ENCODE results near the gene MRPL18. TPM values are rescaled to one million over a fixed set of nuclear protein-coding genes. Genes with fewer than 3 reads are reported as not detected.
"Not testable (repeated sequence)": the region's sequence is repeated elsewhere in the genome, so short reads cannot be mapped to it uniquely, and the experiment has no call there.

The MRPL18 gene
- polyA plus RNA-seq, 1 donor (not counting 4 experiments of a cell fraction or from before 2014, with no cell fraction given), result 127 TPM

GRCh38 chr6:159813781-159814180, 23.5 kb downstream of the MRPL18 start:
- TF ChIP-seq EZH2 (IDR thresholded peaks at IDR 0.05; ENCODE audit: low read length), result no peak
- no peak for TF ChIP-seq CTCF (optimal IDR thresholded peaks at IDR 0.05 in 1 of 3, IDR thresholded peaks at IDR 0.05 in 1 of 3, conservative IDR thresholded peaks at IDR 0.05 in 1 of 3; ENCODE audit: extremely low read depth in 1 of 3, insufficient read depth in 2 of 3, low read length in 3 of 3)
- no peaks in the 10 kb centered on the region for H3K36me3 ChIP-seq (ENCODE audit: control insufficient read depth in 2 of 2, extremely low read depth in 1 of 2, insufficient read depth in 2 of 2, low read length in 2 of 2)
- no peak overlapping the region for H3K4me2 ChIP-seq (ENCODE audit: control insufficient read depth, extremely low read depth, insufficient read depth, low read depth, low read length)
- no peaks in the 10 kb centered on the region for H3K4me1 ChIP-seq (ENCODE audit: control insufficient read depth, extremely low read depth, insufficient read depth, low read length)
- no peaks in the 10 kb centered on the region for H4K20me1 ChIP-seq (ENCODE audit: control insufficient read depth, extremely low read depth, insufficient read depth, low read length)
- no peak overlapping the region for H3K27ac ChIP-seq (ENCODE audit: control insufficient read depth, insufficient read depth, low read length)
- no peaks in the 10 kb centered on the region for H3K27me3 ChIP-seq (ENCODE audit: control insufficient read depth, extremely low read depth, insufficient read depth, low read length)
- no peak overlapping the region for H3K9ac ChIP-seq (ENCODE audit: control insufficient read depth, extremely low read depth, insufficient read depth, low read length)
- H2AFZ ChIP-seq (ENCODE audit: control insufficient read depth, low read length), result no peak overlapping the region
- DNase-seq (ENCODE audit: low read depth, low spot score), result no peak
- no peaks in the 10 kb centered on the region for H3K79me2 ChIP-seq (ENCODE audit: control insufficient read depth, insufficient read depth, low read length)
- dilution Hi-C loops (cut with MboI; ENCODE audit: extremely low pct_ligation_motif_present, low sequenced_read_pairs), result no loop called here
- FAIRE-seq, result no peak
- H3K9me1 ChIP-seq (ENCODE audit: control insufficient read depth, extremely low read depth, insufficient read depth, low read length), result no peaks in the 10 kb centered on the region
- no peaks in the 10 kb centered on the region for H3K9me3 ChIP-seq (ENCODE audit: control insufficient read depth, low read depth, low read length)
- H3K4me3 ChIP-seq (ENCODE audit: control insufficient read depth in 2 of 3, extremely low read depth in 1 of 3, insufficient read depth in 2 of 3, low read depth in 1 of 3, low read length in 3 of 3), result no peak overlapping the region

- Histone ChIP-seq H3K27me3 (ENCODE audit: control insufficient read depth, extremely low read depth, insufficient read depth, low read length) (no peaks in the 10 kb centered on the region), H3K4me3 (ENCODE audit: control insufficient read depth in 2 of 3, extremely low read depth in 1 of 3, insufficient read depth in 2 of 3, low read depth in 1 of 3, low read length in 3 of 3) (no peak overlapping the region), H3K4me2 (ENCODE audit: control insufficient read depth, extremely low read depth, insufficient read depth, low read depth, low read length) (no peak overlapping the region), H3K4me1 (ENCODE audit: control insufficient read depth, extremely low read depth, insufficient read depth, low read length) (no peaks in the 10 kb centered on the region), H3K36me3 (ENCODE audit: control insufficient read depth in 2 of 2, extremely low read depth in 1 of 2, insufficient read depth in 2 of 2, low read length in 2 of 2) (no peaks in the 10 kb centered on the region), H3K9me1 (ENCODE audit: control insufficient read depth, extremely low read depth, insufficient read depth, low read length) (no peaks in the 10 kb centered on the region), H3K27ac (ENCODE audit: control insufficient read depth, insufficient read depth, low read length) (no peak overlapping the region), H3K79me2 (ENCODE audit: control insufficient read depth, insufficient read depth, low read length) (no peaks in the 10 kb centered on the region), H4K20me1 (ENCODE audit: control insufficient read depth, extremely low read depth, insufficient read depth, low read length) (no peaks in the 10 kb centered on the region), H2AFZ (ENCODE audit: control insufficient read depth, low read length) (no peak overlapping the region), H3K9ac (ENCODE audit: control insufficient read depth, extremely low read depth, insufficient read depth, low read length) (no peak overlapping the region), H3K9me3 (ENCODE audit: control insufficient read depth, low read depth, low read length) (no peaks in the 10 kb centered on the region)
- dilution Hi-C loops (cut with MboI; ENCODE audit: extremely low pct_ligation_motif_present, low sequenced_read_pairs), result no loop called here
- TF ChIP-seq EZH2 (IDR thresholded peaks at IDR 0.05; ENCODE audit: low read length) (no peak), CTCF (optimal IDR thresholded peaks at IDR 0.05 in 1 of 3, IDR thresholded peaks at IDR 0.05 in 1 of 3, conservative IDR thresholded peaks at IDR 0.05 in 1 of 3; ENCODE audit: extremely low read depth in 1 of 3, insufficient read depth in 2 of 3, low read length in 3 of 3) (no peak)
- FAIRE-seq, result no peak
- no peak for DNase-seq (ENCODE audit: low read depth, low spot score)
These were observed 25.1 kb downstream of the MRPL18 start for GRCh38 chr6:159815410-159815809.

GRCh38 chr6:159816775-159817174, 26.5 kb downstream of the MRPL18 start:
- H4K20me1 ChIP-seq (ENCODE audit: control insufficient read depth, extremely low read depth, insufficient read depth, low read length); H2AFZ ChIP-seq (ENCODE audit: control insufficient read depth, low read length); H3K9me3 ChIP-seq (ENCODE audit: control insufficient read depth, low read depth, low read length); H3K4me2 ChIP-seq (ENCODE audit: control insufficient read depth, extremely low read depth, insufficient read depth, low read depth, low read length); FAIRE-seq; H3K9me1 ChIP-seq (ENCODE audit: control insufficient read depth, extremely low read depth, insufficient read depth, low read length); H3K4me1 ChIP-seq (ENCODE audit: control insufficient read depth, extremely low read depth, insufficient read depth, low read length); H3K79me2 ChIP-seq (ENCODE audit: control insufficient read depth, insufficient read depth, low read length); H3K9ac ChIP-seq (ENCODE audit: control insufficient read depth, extremely low read depth, insufficient read depth, low read length); DNase-seq (ENCODE audit: low read depth, low spot score); H3K27me3 ChIP-seq (ENCODE audit: control insufficient read depth, extremely low read depth, insufficient read depth, low read length); H3K36me3 ChIP-seq (ENCODE audit: control insufficient read depth in 2 of 2, extremely low read depth in 1 of 2, insufficient read depth in 2 of 2, low read length in 2 of 2); H3K27ac ChIP-seq (ENCODE audit: control insufficient read depth, insufficient read depth, low read length); dilution Hi-C loops (cut with MboI; ENCODE audit: extremely low pct_ligation_motif_present, low sequenced_read_pairs); H3K4me3 ChIP-seq (ENCODE audit: control insufficient read depth in 2 of 3, extremely low read depth in 1 of 3, insufficient read depth in 2 of 3, low read depth in 1 of 3, low read length in 3 of 3): not testable (repeated sequence)
